ENCODE results near the gene OLFML1.

The OLFML1 gene

DNA sequence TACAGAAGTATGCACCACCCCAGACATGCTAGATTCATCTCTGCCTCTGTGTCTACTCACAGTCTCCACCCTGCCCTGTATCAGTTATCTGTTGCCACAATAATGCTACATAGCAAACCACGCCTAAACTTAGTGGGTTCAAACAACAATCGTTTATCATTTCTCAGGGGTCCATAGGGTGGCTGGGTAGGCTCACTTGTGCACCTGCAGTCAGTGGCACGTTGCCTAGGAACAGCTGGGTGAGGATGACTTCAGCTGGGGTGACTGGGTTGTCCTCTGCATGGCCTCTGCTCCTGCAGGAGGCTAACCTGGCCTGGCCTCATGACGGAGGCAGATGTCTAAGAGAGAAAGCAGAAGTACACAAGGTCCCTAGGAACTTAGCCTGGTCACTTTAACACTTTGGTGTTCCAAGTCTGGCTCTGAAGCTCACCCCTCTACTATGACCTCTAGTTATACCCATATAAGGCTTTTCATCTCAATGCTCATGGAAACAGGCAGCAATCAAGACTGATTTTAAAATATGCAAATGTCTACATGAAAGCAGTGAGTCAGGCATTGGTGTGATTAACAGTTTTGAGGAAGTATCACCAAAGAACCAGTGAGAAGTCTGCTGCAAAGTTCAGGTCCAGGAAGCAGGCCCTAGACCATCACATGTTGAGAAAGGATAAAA, 10.7 kb downstream of the OLFML1 start:
- TF ChIP-seq, protein P1, sequence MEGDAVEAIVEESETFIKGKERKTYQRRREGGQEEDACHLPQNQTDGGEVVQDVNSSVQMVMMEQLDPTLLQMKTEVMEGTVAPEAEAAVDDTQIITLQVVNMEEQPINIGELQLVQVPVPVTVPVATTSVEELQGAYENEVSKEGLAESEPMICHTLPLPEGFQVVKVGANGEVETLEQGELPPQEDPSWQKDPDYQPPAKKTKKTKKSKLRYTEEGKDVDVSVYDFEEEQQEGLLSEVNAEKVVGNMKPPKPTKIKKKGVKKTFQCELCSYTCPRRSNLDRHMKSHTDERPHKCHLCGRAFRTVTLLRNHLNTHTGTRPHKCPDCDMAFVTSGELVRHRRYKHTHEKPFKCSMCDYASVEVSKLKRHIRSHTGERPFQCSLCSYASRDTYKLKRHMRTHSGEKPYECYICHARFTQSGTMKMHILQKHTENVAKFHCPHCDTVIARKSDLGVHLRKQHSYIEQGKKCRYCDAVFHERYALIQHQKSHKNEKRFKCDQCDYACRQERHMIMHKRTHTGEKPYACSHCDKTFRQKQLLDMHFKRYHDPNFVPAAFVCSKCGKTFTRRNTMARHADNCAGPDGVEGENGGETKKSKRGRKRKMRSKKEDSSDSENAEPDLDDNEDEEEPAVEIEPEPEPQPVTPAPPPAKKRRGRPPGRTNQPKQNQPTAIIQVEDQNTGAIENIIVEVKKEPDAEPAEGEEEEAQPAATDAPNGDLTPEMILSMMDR (IDR thresholded peaks at IDR 0.05; ENCODE audit: insufficient read depth, missing control alignments) = no peak
- FAIRE-seq = no peak
- DNase-seq (ENCODE audit: insufficient read length, low spot score) = no peak

DNA sequence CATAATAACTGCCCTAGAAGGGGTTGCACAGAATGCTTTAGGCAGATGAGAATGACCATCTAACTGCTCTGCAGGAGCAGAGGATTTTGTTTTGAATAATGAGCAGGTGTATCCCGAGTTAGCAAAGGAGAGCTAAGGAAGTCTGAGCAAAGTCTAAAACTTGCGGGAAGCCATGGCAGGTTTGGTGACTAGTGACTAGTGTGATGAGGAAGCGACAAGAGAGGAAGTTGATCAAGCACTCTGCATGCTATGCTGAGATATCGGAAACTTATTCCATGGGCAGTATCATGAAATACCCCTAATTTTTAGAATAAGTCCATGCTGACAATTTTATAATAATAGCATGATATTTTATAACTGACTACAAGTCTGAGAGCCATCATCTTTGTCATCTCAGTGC, 12.9 kb downstream of the OLFML1 start:
- DNase-seq (ENCODE audit: insufficient read length, low spot score) (no peak), FAIRE-seq (no peak)
- TF ChIP-seq, protein P1 (IDR thresholded peaks at IDR 0.05; ENCODE audit: insufficient read depth, missing control alignments) = no peak

DNA sequence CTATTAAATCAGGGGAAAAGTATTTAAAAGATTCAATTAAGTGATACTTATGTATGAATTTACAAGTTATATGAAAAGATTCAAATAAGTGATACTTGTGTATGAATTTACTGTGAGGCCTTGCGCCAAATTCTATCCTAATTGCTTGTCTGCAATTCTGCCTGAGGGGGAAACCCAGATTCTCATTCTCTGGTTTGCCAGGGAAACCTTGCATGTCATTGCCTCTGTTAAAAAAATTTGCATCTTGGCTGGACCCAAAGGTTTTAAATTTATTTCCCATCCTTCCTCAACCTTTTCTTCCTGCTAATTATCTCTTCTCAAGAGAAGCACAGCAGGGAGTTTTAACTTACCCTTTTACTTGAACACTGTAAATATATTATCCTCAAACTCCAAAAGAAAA, 13.8 kb downstream of the OLFML1 start:
- FAIRE-seq (no peak), DNase-seq (ENCODE audit: insufficient read length, low spot score) (no peak)
- TF ChIP-seq, protein P1 (IDR thresholded peaks at IDR 0.05; ENCODE audit: insufficient read depth, missing control alignments) = no peak

DNA sequence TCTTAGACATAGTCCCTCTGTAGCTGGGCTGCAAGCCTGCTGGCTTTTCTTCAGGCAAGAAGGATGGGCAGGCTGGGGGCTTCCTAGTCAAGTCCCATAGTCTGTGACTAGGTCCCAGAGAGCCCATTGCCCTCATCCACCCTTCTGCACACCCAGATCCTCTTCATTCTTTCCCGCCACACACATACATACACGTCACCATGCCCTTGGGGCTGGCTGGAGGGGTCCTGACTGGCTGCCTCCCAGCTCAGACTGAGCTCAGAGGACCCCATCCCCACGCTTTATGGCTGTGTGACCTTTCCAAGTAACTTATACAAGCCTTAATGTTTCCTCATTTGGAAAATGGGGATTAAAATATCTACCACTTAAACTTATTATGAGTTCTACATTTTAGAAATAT, 14.9 kb downstream of the OLFML1 start:
- no peak for FAIRE-seq
- TF ChIP-seq, protein P1 (IDR thresholded peaks at IDR 0.05; ENCODE audit: insufficient read depth, missing control alignments) = no peak
- no peak for DNase-seq (ENCODE audit: insufficient read length, low spot score)

DNA sequence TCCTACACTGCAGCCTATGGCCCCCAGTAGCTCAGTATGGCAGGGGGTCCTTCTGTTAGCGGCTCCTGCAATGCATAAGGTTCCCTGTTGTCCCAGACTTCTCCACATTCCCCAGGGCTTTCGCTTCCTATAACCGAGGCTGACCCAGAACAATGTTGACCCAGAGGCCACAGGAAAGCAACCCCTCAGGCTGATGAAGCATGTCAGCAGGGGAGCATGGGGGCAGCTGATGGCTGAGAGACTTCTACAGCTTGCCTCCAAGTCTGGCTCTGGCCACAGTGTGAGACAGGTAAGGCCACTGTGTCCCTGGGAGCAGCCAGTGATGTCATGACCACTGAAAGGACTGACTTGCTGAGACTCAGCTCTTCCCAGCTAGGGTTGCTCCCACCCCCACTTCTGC, 15.9 kb downstream of the OLFML1 start:
- DNase-seq (ENCODE audit: insufficient read length, low spot score) (no peak), FAIRE-seq (no peak)
- TF ChIP-seq, protein P1 (IDR thresholded peaks at IDR 0.05; ENCODE audit: insufficient read depth, missing control alignments) = no peak

DNA sequence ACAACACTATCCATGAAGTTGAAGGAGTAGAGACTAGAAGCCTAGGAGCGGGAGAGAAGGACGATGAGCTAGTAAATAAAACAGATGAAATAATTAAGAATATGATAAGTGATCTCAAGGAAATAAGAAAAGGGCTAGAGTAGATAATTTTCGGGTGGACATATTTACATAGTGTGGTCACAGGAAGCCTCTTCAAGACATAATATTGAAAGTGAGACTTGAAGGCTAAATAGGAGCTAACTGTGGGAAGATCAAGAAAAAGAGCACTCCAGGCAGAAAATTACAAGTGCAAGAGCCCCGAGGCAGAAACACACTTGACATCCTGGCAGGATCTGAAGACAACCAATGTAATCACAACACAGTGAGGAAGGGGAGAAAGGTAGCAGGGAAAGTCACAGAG, 16.6 kb downstream of the OLFML1 start:
- FAIRE-seq (no peak), DNase-seq (ENCODE audit: insufficient read length, low spot score) (no peak)
- TF ChIP-seq, protein P1 (IDR thresholded peaks at IDR 0.05; ENCODE audit: insufficient read depth, missing control alignments) = no peak

DNA sequence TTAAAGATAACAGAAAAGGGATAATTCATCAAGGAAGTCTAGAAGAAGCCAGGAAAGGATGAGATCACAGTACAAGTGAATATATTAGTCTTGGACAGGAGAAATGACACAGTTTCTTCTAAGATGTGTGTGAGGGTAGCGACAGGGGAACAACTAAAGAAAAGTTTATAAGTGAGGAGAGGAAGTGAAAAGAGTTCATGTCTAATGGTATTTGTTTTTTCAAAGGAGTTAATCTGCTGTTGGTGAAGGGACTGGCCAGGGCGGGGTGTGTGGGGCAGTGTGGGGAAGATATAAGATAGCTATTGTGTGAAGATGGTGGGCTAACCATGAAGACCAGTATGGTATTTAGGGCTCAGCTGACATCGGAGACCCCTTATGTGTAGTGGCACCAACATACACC, 20.9 kb downstream of the OLFML1 start:
- FAIRE-seq = no peak
- TF ChIP-seq, protein P1 (IDR thresholded peaks at IDR 0.05; ENCODE audit: insufficient read depth, missing control alignments) = no peak
- DNase-seq (ENCODE audit: insufficient read length, low spot score) = no peak

Data from D721Med (cell line).